CD4-positive, alpha-beta T cell treated with Interleukin-10 for 1 hour (primary cell): ENCODE data around the gene P2RX7.

Experiments
- DNase-seq: peaks from one replicate; pipeline ENCODE4 v3.0.0-alpha.2; 2020

Gene P2RX7

DNA sequence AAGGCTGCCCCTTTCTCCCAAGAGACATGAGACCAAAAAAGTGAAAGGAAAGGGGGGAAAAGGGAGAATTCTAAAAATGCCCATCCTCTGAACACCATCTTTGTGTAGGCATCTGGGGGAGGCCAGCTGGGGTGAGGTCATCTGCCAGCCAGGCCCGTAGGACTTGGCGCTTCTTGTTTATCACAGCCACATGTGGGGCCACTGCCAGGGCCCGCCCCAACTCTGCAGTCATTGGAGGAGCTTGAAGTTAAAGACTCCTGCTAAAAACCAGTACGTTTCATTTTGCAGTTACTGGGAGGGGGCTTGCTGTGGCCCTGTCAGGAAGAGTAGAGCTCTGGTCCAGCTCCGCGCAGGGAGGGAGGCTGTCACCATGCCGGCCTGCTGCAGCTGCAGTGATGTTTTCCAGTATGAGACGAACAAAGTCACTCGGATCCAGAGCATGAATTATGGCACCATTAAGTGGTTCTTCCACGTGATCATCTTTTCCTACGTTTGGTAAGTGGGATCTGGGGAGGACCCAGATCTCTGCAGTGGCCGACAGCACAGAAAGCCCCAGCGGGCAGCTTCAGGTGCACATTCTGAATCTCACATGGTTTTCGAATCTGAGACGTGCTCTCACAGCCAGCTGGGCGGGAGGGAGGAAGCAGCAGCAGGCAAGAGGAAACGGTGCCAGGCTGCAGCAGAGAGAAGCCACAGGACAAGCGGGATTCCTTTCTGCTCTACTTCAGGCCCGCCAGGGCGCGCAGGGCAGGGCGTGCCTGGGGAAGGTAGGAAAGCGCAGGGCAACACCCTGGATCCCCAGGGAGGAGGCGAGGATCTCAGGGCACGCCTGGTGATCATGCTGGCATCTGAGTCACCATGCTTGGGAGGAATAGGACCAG lies at the start of gene P2RX7:
TSS of gene P2RX7 (plus strand) at position 276 of the 881 bp plus-strand sequence. CDS start at position 371, 95 bp downstream.
- DNase-seq: peak; percentile 48

DNA sequence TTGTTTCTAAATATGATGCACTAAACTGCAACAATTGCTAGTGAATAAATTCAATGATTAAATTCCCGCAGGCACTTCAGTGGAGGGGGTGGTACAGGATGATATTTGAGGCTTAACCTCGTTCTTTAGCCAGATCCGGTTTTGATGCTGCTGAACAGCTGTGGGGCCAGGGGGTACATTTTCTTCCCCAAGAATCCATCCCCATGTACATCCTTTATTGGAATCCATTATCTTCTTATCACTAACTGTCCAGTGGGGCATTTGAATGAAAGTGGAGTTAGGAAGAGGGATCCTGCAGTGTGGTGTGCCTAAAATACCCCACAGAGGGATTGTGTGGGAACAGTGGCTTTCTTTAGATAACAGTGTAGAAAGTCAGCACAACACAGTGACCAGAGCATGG lies 48.4 kb upstream of the P2RX7 start:
- no peak for DNase-seq

- no peak for DNase-seq
These were observed 47.6 kb upstream of the P2RX7 start for GRCh38 chr12:121085069-121085468.

GRCh38 chr12:121085506-121086353 lies 46.9 kb upstream of the P2RX7 start:
- DNase-seq: no peak

GRCh38 chr12:121086781-121087295 lies 45.8 kb upstream of the P2RX7 start:
- DNase-seq: no peak

GRCh38 chr12:121087467-121088194 lies 45.0 kb upstream of the P2RX7 start:
- no peak for DNase-seq

DNA sequence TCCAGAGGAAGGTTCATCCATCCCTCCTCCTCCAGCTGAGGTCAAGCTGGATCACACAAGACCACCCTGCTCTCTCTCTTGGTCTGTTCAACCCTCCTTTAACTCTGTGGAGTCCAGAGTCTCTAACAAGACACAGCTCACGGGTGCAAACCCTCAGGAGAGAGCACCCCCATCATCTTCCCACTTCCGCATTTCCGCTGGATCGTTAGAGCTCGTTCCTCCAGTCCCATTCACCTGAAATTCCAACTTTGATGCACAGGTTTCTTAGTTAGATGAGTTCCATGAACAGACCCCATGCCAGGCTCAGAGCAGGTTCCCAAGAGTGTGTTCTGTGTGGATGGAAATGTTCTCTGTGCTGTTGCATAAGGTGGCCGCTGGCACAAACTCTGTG lies 44.5 kb upstream of the P2RX7 start:
- DNase-seq: no peak

DNA sequence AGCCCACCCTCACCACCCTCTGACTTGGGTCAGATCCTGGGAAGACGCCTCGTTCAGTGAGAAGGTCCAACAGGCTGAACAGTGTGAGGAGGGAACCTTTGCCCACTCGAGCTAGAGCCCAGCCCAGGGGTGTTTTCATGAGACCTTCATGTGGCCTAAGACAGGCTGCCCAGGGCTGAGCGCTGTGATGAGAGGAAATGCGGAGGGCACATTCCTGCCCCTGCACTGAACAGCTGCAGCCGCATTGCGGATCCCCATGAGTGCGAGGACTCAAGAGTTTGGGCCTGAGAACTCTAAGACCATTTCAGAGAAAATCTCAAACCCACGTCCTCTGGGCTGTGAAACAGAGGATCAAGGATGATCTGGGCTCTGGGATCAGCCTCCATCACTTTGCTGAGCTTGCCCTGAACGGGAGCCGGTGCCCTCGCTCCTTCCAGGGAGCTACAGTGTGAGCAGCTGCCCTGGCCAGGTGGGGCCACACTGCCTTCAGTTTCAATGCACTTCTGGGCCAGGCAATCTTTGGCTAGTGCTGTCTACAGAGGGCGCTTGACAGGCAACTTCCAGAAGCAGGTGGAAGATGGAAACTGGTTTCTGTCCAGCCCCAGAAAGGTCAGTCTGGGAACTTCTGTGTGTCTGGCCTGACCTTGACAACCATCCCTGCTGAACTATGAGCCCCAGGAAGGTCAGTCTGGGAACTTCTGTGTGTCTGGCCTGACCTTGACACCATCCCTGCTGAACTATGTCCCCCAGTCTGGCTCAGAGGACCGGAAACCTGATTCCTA lies 43.5 kb upstream of the P2RX7 start:
- no peak for DNase-seq

- DNase-seq: no peak
These were observed 42.8 kb upstream of the P2RX7 start for GRCh38 chr12:121089813-121090430.

DNA sequence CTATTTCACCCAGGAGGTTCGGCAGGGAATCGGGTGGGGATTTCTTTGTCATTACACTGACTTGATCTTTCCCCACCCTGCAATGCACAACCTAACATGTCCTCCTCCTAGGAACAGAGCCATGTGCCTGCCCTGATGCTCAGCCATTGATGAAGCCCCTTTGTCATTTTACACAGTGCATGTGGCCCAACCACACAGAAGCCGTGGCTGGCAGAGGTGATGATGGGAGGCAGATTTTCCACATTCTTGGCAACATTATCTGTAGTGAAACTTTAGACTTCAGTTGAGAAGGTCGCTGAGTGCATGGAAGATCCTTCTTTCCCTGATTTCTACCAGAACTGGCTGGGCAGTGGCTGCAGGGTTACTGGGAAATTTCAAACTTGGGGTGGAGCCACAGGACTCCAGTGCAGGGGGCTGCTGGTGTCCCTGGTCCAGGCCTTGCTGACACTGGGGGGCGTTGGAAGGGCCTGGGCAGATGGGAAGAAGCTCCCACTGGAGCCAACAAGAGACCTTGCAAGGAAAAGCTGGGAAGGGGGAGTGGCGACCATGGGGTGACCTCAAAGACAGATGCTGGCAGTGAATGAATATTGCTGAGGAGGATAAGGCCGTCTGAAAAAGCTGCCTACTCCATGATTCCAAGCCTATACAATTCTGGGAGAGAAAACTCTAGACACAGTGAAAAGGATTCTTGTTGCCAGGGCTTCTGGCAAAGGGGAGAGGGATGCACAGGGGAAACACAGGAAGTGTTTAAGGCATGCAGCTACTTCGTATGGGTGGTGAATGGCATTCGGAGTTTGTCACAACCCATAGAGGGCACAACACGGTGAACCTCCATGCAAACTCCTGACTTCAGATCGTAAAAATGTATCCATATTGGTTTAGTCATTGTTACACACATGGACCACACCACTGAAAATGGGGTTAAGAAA lies 41.8 kb upstream of the P2RX7 start:
- no peak for DNase-seq

DNA sequence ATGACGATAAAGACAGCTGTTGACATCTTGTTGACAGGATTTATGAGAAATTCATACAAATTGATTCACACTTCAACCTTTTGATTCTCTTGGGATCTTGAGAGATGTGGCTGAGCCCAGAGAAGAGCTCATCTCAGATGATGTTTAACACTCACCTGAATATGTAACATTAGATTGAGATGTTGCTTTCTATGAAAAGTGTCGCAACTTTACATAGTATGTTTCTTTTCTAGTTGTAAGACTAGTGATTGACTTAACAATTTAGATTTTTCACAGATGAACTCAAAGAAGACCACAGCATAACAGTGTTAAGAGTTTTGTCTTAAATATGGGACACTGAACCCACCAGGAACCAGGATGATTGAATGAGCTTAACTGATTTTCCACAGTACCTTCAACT lies 40.6 kb upstream of the P2RX7 start:
- no peak for DNase-seq

DNA sequence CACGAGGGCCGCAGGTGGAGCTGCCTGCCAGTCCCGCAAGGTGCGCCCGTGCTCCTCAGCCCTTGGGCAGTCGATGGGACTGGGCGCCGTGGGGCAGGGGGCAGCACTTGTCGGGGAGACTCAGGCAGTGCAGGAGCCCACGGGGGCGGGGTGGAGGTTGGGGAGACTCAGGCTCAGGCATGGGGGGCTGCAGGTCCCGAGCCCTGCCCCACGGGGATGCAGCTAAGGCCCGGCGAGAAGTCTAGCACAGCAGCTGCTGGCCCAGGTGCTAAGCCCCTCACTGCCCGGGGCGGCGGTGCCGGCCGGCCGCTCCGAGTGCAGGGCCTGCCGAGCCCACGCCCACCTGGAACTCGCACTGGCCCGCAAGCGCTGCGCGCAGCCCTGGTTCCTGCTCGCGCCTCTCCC lies 39.2 kb upstream of the P2RX7 start:
- DNase-seq: no peak

GRCh38 chr12:121095544-121096198 lies 37.0 kb upstream of the P2RX7 start:
- peak; percentile 84 for DNase-seq

GRCh38 chr12:121096199-121096798 lies 36.4 kb upstream of the P2RX7 start:
- no peak for DNase-seq

- DNase-seq: no peak
These were observed 32.9 kb upstream of the P2RX7 start for GRCh38 chr12:121099779-121100178.

- no peak for DNase-seq
These were observed 30.4 kb upstream of the P2RX7 start for GRCh38 chr12:121102307-121102706.

GRCh38 chr12:121107681-121108080 lies 25.0 kb upstream of the P2RX7 start:
- no peak for DNase-seq

- no peak for DNase-seq
These were observed 24.2 kb upstream of the P2RX7 start for GRCh38 chr12:121108492-121108891.

DNA sequence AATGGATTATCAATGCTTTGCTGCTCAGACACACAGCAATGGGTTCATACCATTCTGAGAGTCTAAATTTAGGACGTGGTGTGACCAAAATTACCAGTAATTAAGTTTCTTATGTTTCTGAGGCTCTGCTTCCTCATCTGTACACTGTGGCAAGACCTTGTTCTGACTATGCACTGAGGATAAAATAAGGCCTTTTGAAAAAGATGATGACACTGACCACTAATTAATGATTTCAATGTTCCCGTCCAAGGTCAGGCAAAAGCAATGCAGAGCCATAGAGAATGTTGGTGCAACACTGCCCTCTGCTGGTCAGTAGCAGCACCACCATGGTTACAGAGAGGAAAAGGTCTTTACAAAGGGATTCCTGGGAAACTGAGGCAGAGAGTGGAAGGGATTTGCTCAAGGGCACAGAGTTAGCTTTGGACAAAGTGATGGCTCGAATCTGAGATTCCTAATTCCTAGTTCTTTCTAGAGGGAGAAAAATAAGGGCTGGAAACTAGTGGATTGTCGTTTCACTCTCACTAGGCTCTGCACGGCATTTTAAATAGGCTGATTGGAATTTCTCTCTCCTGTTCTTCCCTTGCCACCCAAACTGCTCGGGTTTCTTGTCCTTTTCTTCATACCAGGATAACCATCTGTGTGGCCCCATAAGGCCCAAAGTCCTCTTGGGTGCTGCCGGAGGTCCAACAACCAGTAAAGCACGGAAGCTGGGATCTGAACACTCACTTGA lies 22.3 kb upstream of the P2RX7 start:
- peak; percentile 72 for DNase-seq
